SK-N-SH (cell line): ENCODE results near the gene ENOX2.

Source experiments
- CHD2 ChIP-seq: fragments of 150-350 bp; IDR thresholded peaks from 2 replicates; pipeline ENCODE4 v1.6.1; 2018; ENCODE audit warnings: low read length; ENCODE audit not compliant: partially characterized antibody
- EP300 ChIP-seq, 2 experiments: IDR thresholded peaks; 2 replicates each; pipeline versions ENCODE4 v1.4.0 to v1.6.1; 2012; ENCODE audit warnings: borderline replicate concordance in 1 of 2, low read depth in 1 of 2, low read length in 1 of 2
- TF ChIP-seq, protein P1 (sequence below): fragments of 200-600 bp; sonication (generic); IDR thresholded peaks from 2 replicates; pipeline ENCODE4 v1.6.1; 2017; ENCODE audit warnings: antibody characterized with exemption, mild to moderate bottlenecking, moderate library complexity
- TF ChIP-seq, protein P2 (sequence below): IDR thresholded peaks from 2 replicates; pipeline ENCODE4 v1.6.1; 2012; ENCODE audit warnings: mild to moderate bottlenecking, low read depth, low read length, moderate library complexity

DNA sequence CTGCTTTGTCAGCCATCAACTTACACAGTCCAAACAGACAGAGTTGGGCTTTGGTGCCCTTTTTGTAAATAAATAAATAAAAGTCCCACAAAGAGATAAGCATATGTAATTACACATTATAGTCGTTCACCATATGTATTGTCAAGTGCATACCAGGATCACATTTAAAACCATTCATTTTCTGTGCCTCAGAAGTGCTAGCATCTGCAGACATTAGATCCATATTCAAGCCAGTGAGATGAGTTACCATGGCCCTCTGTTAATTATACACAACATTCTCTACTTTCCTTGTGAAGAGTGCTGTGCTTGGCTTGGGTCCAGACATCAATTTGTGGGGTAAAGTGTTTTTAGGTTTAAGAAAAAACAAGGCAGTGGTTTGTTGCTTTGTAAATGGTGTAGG is 76.8 kb downstream of the ENOX2 start:
- TF ChIP-seq, protein P1, sequence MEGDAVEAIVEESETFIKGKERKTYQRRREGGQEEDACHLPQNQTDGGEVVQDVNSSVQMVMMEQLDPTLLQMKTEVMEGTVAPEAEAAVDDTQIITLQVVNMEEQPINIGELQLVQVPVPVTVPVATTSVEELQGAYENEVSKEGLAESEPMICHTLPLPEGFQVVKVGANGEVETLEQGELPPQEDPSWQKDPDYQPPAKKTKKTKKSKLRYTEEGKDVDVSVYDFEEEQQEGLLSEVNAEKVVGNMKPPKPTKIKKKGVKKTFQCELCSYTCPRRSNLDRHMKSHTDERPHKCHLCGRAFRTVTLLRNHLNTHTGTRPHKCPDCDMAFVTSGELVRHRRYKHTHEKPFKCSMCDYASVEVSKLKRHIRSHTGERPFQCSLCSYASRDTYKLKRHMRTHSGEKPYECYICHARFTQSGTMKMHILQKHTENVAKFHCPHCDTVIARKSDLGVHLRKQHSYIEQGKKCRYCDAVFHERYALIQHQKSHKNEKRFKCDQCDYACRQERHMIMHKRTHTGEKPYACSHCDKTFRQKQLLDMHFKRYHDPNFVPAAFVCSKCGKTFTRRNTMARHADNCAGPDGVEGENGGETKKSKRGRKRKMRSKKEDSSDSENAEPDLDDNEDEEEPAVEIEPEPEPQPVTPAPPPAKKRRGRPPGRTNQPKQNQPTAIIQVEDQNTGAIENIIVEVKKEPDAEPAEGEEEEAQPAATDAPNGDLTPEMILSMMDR = no peak
- TF ChIP-seq CHD2 (no peak), EP300 (IDR thresholded peaks at IDR 0.05; ENCODE audit: borderline replicate concordance in 1 of 2, low read depth in 1 of 2, low read length in 1 of 2) (no peak)
- TF ChIP-seq, protein P2, sequence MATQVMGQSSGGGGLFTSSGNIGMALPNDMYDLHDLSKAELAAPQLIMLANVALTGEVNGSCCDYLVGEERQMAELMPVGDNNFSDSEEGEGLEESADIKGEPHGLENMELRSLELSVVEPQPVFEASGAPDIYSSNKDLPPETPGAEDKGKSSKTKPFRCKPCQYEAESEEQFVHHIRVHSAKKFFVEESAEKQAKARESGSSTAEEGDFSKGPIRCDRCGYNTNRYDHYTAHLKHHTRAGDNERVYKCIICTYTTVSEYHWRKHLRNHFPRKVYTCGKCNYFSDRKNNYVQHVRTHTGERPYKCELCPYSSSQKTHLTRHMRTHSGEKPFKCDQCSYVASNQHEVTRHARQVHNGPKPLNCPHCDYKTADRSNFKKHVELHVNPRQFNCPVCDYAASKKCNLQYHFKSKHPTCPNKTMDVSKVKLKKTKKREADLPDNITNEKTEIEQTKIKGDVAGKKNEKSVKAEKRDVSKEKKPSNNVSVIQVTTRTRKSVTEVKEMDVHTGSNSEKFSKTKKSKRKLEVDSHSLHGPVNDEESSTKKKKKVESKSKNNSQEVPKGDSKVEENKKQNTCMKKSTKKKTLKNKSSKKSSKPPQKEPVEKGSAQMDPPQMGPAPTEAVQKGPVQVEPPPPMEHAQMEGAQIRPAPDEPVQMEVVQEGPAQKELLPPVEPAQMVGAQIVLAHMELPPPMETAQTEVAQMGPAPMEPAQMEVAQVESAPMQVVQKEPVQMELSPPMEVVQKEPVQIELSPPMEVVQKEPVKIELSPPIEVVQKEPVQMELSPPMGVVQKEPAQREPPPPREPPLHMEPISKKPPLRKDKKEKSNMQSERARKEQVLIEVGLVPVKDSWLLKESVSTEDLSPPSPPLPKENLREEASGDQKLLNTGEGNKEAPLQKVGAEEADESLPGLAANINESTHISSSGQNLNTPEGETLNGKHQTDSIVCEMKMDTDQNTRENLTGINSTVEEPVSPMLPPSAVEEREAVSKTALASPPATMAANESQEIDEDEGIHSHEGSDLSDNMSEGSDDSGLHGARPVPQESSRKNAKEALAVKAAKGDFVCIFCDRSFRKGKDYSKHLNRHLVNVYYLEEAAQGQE = no peak
